Stimulated activated CD4-positive, alpha-beta T cell treated with anti-CD3 and anti-CD28 coated beads, TNF-alpha, amount 100 ng/mL, for 4 hours (primary cell): ENCODE results near the gene F13A1.

ENCODE experiments used
- DNase-seq, 3 experiments: peaks; one replicate each; pipeline ENCODE4 v3.0.0-alpha.2; 2020; ENCODE audit warnings: low read depth in 3 of 3

F13A1 gene

GRCh38 chr6:6319952-6320811, at the start of gene F13A1:
Gene F13A1, minus strand, starts transcription at chr6:6320662. Its CDS starts 1,998 bp downstream, at chr6:6318664.
- DNase-seq: no peak

- no peak for DNase-seq
Measured at GRCh38 chr6:6368684-6369052, 48.2 kb upstream of the F13A1 start.

- DNase-seq: no peak
Measured at GRCh38 chr6:6368040-6368683, 47.7 kb upstream of the F13A1 start.

- DNase-seq: no peak
Measured at GRCh38 chr6:6366803-6367202, 46.3 kb upstream of the F13A1 start.

GRCh38 chr6:6365242-6365641, 44.8 kb upstream of the F13A1 start:
- no peak for DNase-seq

GRCh38 chr6:6362056-6362840, 41.8 kb upstream of the F13A1 start:
- no peak for DNase-seq

- no peak for DNase-seq
Measured at GRCh38 chr6:6357530-6357929, 37.1 kb upstream of the F13A1 start.

GRCh38 chr6:6357032-6357431, 36.6 kb upstream of the F13A1 start:
- no peak for DNase-seq

- DNase-seq: no peak
Measured at GRCh38 chr6:6352772-6353171, 32.3 kb upstream of the F13A1 start.

- no peak for DNase-seq
Measured at GRCh38 chr6:6351511-6352025, 31.1 kb upstream of the F13A1 start.

GRCh38 chr6:6350696-6351095, 30.2 kb upstream of the F13A1 start:
- DNase-seq: no peak

GRCh38 chr6:6348256-6348655, 27.8 kb upstream of the F13A1 start:
- DNase-seq: no peak

- DNase-seq: no peak
Measured at GRCh38 chr6:6346427-6347023, 26.1 kb upstream of the F13A1 start.

GRCh38 chr6:6333501-6333900, 13.0 kb upstream of the F13A1 start:
- no peak for DNase-seq

- no peak for DNase-seq
Measured at GRCh38 chr6:6332811-6333244, 12.4 kb upstream of the F13A1 start.

GRCh38 chr6:6331946-6332601, 11.6 kb upstream of the F13A1 start:
- no peak for DNase-seq

- DNase-seq: no peak
Measured at GRCh38 chr6:6331393-6331792, 10.9 kb upstream of the F13A1 start.

- DNase-seq: no peak
Measured at GRCh38 chr6:6330407-6330806, 9.9 kb upstream of the F13A1 start.

GRCh38 chr6:6328451-6328850, 8.0 kb upstream of the F13A1 start:
- no peak for DNase-seq

- DNase-seq: no peak
Measured at GRCh38 chr6:6323352-6323751, 2.9 kb upstream of the F13A1 start.

GRCh38 chr6:6320901-6321300, 439 bp upstream of the F13A1 start:
- DNase-seq: no peak
